GDM1 (cell line): Measurements from ENCODE around the gene DDX10.

Experiments used
- DNase-seq: peaks from one replicate; lab custom pipeline; 2025; lab: John Stamatoyannopoulos, UW

DDX10 gene

DNA sequence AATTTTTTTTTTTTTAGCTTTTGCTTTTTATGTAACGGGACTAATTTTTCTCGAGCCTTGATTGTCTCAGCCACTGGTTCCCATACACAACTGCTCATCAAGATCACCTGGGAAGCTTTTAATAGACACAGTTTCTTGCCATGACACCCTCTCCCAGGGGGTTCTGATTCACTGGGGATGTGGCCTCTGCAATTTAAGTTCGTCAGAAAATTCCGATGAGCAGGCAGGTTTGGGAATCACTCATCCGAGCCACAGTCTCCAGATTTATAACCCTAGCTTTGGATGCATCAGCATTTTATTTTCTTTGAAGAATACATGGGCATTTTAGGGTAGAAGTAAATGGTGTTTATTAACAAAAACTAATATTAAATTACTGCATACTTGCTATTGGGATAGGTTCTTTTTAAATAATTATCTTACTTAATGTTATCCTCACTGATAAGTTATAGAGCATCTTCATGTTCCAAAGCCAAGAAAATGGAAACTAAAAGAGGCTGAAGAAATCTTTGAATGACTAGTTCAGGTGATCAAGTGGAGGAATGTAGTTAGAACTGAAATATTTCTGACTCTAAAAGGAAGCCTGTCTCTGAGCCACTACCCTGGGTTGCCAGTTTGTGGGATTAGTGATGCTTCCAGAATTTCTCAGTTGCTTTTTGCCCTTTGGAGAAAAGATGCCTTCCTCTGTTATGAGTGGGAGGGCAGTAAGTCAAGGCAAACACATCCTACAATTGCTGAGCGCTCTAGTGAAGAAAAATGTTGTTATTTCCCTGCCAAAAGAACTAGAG lies 319.0 kb downstream of the DDX10 start:
- DNase-seq: no peak

DNA sequence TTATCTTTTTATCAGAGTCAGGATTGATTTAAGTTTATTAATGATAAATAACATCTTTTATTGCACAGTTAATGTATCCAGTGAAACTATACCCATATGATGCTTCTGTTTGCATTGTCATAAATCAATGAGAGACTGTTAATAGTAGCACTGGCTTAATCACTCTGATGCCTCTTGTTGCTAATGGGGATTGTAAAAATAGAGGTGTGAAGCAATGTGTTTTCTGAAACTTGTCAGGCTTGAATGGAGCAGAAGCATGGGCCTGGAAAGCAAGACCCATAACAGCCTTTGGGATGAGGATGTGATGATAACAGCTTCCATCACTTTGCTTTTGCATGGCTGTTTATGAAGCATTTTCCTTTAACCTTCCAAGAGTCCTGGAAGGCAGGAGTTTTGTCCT lies 319.7 kb downstream of the DDX10 start:
- no peak for DNase-seq

GRCh38 chr11:108985236-108985944 lies 320.5 kb downstream of the DDX10 start:
- no peak for DNase-seq

GRCh38 chr11:108985945-108986279 lies 321.0 kb downstream of the DDX10 start:
- DNase-seq: no peak
